SKM-1 (cell line): ENCODE results near the gene SLC29A3.

ENCODE experiments used
- DNase-seq: peaks from one replicate; lab custom pipeline; 2025; ENCODE audit not compliant: unreplicated experiment; lab: John Stamatoyannopoulos, UW

The SLC29A3 gene

GRCh38 chr10:71389768-71390460 is 70.9 kb downstream of the SLC29A3 start:
- DNase-seq: no peak

GRCh38 chr10:71390461-71390835 is 71.4 kb downstream of the SLC29A3 start:
- DNase-seq: no peak

- no peak for DNase-seq
Observed at GRCh38 chr10:71390921-71391690, 72.0 kb downstream of the SLC29A3 start.

GRCh38 chr10:71391701-71392100 is 72.6 kb downstream of the SLC29A3 start:
- no peak for DNase-seq

- DNase-seq: no peak
Observed at GRCh38 chr10:71392292-71392691, 73.2 kb downstream of the SLC29A3 start.

GRCh38 chr10:71392791-71393781 is 74.0 kb downstream of the SLC29A3 start:
- no peak for DNase-seq

- DNase-seq: no peak
Observed at GRCh38 chr10:71393841-71394475, 74.9 kb downstream of the SLC29A3 start.

- DNase-seq: no peak
Observed at GRCh38 chr10:71394926-71395562, 76.0 kb downstream of the SLC29A3 start.

GRCh38 chr10:71395621-71396020 is 76.6 kb downstream of the SLC29A3 start:
- no peak for DNase-seq

GRCh38 chr10:71396084-71396710 is 77.1 kb downstream of the SLC29A3 start:
- DNase-seq: no peak

- DNase-seq: no peak
Observed at GRCh38 chr10:71396711-71397295, 77.7 kb downstream of the SLC29A3 start, which contains the start of gene CDH23. TSS of gene CDH23 (plus strand) at chr10:71396920. CDS start at chr10:71439832, 42,912 bp downstream.

GRCh38 chr10:71397296-71398212 is 78.5 kb downstream of the SLC29A3 start:
- DNase-seq: no peak

- DNase-seq: no peak
Observed at GRCh38 chr10:71398976-71399375, 79.9 kb downstream of the SLC29A3 start.

- no peak for DNase-seq
Observed at GRCh38 chr10:71399946-71400345, 80.9 kb downstream of the SLC29A3 start.

GRCh38 chr10:71401056-71401455 is 82.0 kb downstream of the SLC29A3 start:
- DNase-seq: no peak

GRCh38 chr10:71402005-71402404 is 82.9 kb downstream of the SLC29A3 start:
- DNase-seq: no peak

GRCh38 chr10:71404503-71405295 is 85.6 kb downstream of the SLC29A3 start:
- no peak for DNase-seq

GRCh38 chr10:71406878-71407277 is 87.8 kb downstream of the SLC29A3 start:
- no peak for DNase-seq
